CD14-positive monocyte (primary cell): ENCODE results near the gene TGM2. TPM values are rescaled to one million over a fixed set of nuclear protein-coding genes. Genes with fewer than 3 reads are reported as not detected.

Experiments used
- DNase-seq, 3 donors: peaks; one replicate each; pipeline ENCODE4 v3.0.0-alpha.2; 2011 to 2022
- H2AFZ ChIP-seq: 2 replicates; pipeline ENCODE4 v1.6.0; 2012; ENCODE audit warnings: mild to moderate bottlenecking, low read depth, low read length, inconsistent platforms; ENCODE audit not compliant: insufficient read depth, poor library complexity, severe bottlenecking
- H3K27ac ChIP-seq, 2 donors: 1 replicate in 1 of 2; 2 replicates in 1 of 2; pipeline ENCODE4 v1.5.1; 2012 to 2013; ENCODE audit warnings: low read length in 2 of 2, control low read depth in 1 of 2, inconsistent platforms in 1 of 2, low read depth in 1 of 2, mild to moderate bottlenecking in 1 of 2
- H3K27me3 ChIP-seq, 2 donors: one replicate each; pipeline versions ENCODE4 v1.6.0 to v1.6.1; 2011 to 2013; ENCODE audit warnings: low read length in 2 of 2; ENCODE audit not compliant: control insufficient read depth in 2 of 2, insufficient read depth in 2 of 2
- H3K36me3 ChIP-seq, 2 donors: replicated peaks in 1 of 2; 1 replicate in 1 of 2; 2 replicates in 1 of 2; pipeline versions ENCODE4 v1.5.1 to v1.6.1; 2012 to 2013; ENCODE audit warnings: low read length in 2 of 2, control low read depth in 1 of 2, inconsistent platforms in 1 of 2, mild to moderate bottlenecking in 1 of 2; ENCODE audit not compliant: insufficient read depth in 2 of 2, control insufficient read depth in 1 of 2
- H3K4me1 ChIP-seq, 2 donors: 1 replicate in 1 of 2; 2 replicates in 1 of 2; pipeline versions ENCODE4 v1.5.1 to v1.6.1; 2012 to 2013; ENCODE audit warnings: low read length in 2 of 2, control low read depth in 1 of 2, inconsistent platforms in 1 of 2, mild to moderate bottlenecking in 1 of 2, moderate library complexity in 1 of 2; ENCODE audit not compliant: insufficient read depth in 2 of 2, control insufficient read depth in 1 of 2
- H3K4me2 ChIP-seq: replicated peaks from 2 replicates; pipeline ENCODE3; 2012; ENCODE audit warnings: low read length, moderate library complexity, mild to moderate bottlenecking; ENCODE audit not compliant: poor library complexity, severe bottlenecking; ENCODE audit errors: extremely low read depth
- H3K4me3 ChIP-seq, 3 experiments: fragments of 200-600 bp in 1 of 3; sonication (generic) in 1 of 3; replicated peaks in 1 of 3; 1 replicate in 2 of 3; 2 replicates in 1 of 3; pipeline ENCODE4 v1.5.1; 2011 to 2013; ENCODE audit warnings: low read length in 3 of 3, mild to moderate bottlenecking in 3 of 3, control low read depth in 2 of 3, low read depth in 2 of 3, inconsistent platforms in 1 of 3, moderate library complexity in 1 of 3
- H3K79me2 ChIP-seq: 2 replicates; pipeline ENCODE4 v1.6.0; 2012; ENCODE audit warnings: mild to moderate bottlenecking, control low read depth, inconsistent platforms, low read length, moderate library complexity; ENCODE audit not compliant: insufficient read depth
- H3K9ac ChIP-seq: 2 replicates; pipeline ENCODE4 v1.6.0; 2017; ENCODE audit warnings: low read length, mild to moderate bottlenecking; ENCODE audit not compliant: insufficient read depth, poor library complexity, severe bottlenecking
- H3K9me3 ChIP-seq, 2 donors: replicated peaks in 1 of 2; 1 replicate in 1 of 2; 2 replicates in 1 of 2; pipeline versions ENCODE4 v1.5.1 to v1.6.1; 2012 to 2013; ENCODE audit warnings: low read length in 2 of 2, control low read depth in 1 of 2; ENCODE audit not compliant: control insufficient read depth in 1 of 2, insufficient read depth in 1 of 2
- H4K20me1 ChIP-seq: 2 replicates; pipeline ENCODE4 v1.6.0; 2012; ENCODE audit warnings: mild to moderate bottlenecking, low read length, control low read depth, moderate library complexity; ENCODE audit not compliant: insufficient read depth
- H3K27ac Mint-ChIP-seq, 7 donors: one replicate each; pipeline ENCODE4 v1.8.0; 2020; ENCODE audit warnings: mild to moderate bottlenecking in 7 of 7, mixed read lengths in 7 of 7, moderate library complexity in 6 of 7, inconsistent platforms in 2 of 7
- H3K27me3 Mint-ChIP-seq, 3 donors: one replicate each; pipeline ENCODE4 v1.8.0; 2021 to 2022; ENCODE audit warnings: low read depth in 3 of 3, mild to moderate bottlenecking in 3 of 3, mixed read lengths in 3 of 3, moderate library complexity in 3 of 3, inconsistent platforms in 1 of 3
- H3K36me3 Mint-ChIP-seq, 2 donors: one replicate each; pipeline ENCODE4 v1.8.0; 2020; ENCODE audit warnings: mixed read lengths in 2 of 2, inconsistent platforms in 1 of 2, mild to moderate bottlenecking in 1 of 2
- H3K4me1 Mint-ChIP-seq: one replicate; pipeline ENCODE4 v1.8.0; 2020; ENCODE audit warnings: mild to moderate bottlenecking, mixed read lengths
- H3K4me3 Mint-ChIP-seq, 2 donors: one replicate each; pipeline ENCODE4 v1.8.0; 2020; ENCODE audit warnings: mild to moderate bottlenecking in 2 of 2, mixed read lengths in 2 of 2, moderate library complexity in 1 of 2
- H3K9me3 Mint-ChIP-seq, 7 donors: one replicate each; pipeline ENCODE4 v1.8.0; 2020 to 2022; ENCODE audit warnings: mixed read lengths in 7 of 7, mild to moderate bottlenecking in 6 of 7, moderate library complexity in 6 of 7, inconsistent platforms in 2 of 7
- WGBS: methylation state at CpG from one replicate; pipeline ENCODE4 v1.1.5; 2013; ENCODE audit warnings: missing lambda C conversion rate; ENCODE audit not compliant: insufficient coverage; 5-methylcytosine and 5-hydroxymethylcytosine counted together
- intact Hi-C, 2 donors: fragments of 100-400 bp; cut with micrococcal nuclease; formaldehyde crosslinking; loops; one replicate each; pipeline versions ENCODE4 v1.15.0 to v1.15.1; 2023
- polyA plus RNA-seq, 3 donors: library from polyadenylated mRNA; depleted of rRNA in 1 of 3; unstranded in 2 of 3; stranded (reverse) in 1 of 3; fragments of 300-500 nt in 2 of 3; fragments of >200 nt in 1 of 3; fragmentation: Illumina TruSeq in 2 of 3; gene quantifications; 1 replicate in 2 of 3; 2 replicates in 1 of 3; pipeline ENCODE4 v1.2.3, GENCODE V29; 2012 to 2021
- TF ChIP-seq, protein P1 (sequence below): fragments of 200-600 bp; IDR thresholded peaks from one replicate; pipeline ENCODE4 v1.8.0; 2022; ENCODE audit warnings: antibody characterized with exemption, mild to moderate bottlenecking

The TGM2 gene
- polyA plus RNA-seq, 3 donors: 0.47 to 1.7 (median 1.6) TPM

DNA sequence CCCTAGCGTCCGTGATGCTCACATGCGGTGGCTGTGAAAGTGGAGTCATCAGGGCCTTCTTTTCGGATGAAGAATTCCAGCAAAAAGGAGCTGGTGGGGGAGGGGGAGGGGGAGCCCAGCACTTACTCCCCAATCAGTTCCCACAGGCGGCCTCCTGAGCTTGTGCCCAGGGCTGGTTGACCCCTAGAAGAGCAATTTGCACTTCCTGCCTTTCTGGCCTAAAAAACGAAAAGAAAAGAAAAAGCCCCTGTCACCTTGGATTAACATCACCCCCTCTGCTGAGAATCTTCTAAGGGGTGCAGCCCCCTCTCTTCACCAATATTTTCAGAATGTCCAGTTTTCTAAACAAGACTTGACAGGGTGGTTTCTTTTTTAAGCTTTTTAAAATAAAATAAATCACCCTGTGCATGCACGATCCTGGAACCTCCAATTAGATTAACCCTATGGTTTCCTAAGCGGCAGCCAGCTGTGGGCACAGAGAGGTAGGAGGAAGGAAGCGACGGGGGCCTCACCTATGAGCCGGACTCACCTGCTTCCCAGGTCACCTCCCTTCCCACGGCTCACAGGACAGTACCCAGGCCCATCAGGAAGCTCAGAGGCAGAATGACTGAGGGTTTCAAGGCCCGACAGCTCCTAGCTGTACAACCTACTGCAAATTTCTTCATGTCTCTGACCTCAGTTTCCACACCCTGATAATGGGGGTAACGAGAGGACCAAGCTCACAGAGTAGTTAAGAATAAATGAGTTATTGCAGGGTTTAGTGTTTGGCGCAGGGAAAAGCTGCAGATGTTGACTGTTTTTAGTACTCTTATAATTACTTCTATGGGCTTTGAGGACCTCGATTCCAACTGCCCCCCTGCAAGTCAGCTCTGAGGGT lies 10.5 kb upstream of the TGM2 start:
- H3K27ac ChIP-seq: no peak overlapping the region
- H3K9ac ChIP-seq: no peak overlapping the region
- peaks cover 0 to 7% (median 3%) of the 10 kb centered on the region in 3 donors for H3K27me3 Mint-ChIP-seq
- no peaks in the 10 kb centered on the region for H3K36me3 ChIP-seq
- no CpG with 5 or more reads among the region's 16 CpGs for WGBS
- H3K79me2 ChIP-seq: no peaks in the 10 kb centered on the region
- intact Hi-C loops: no loop called here
- H3K9me3 Mint-ChIP-seq: no peaks in the 10 kb centered on the region
- H3K9me3 ChIP-seq: no peaks in the 10 kb centered on the region
- no peaks in the 10 kb centered on the region for H3K27me3 ChIP-seq
- peaks cover 0 to 7% of the 10 kb centered on the region in 2 donors for H3K36me3 Mint-ChIP-seq
- H3K4me2 ChIP-seq: no peak overlapping the region
- peaks cover 35% of the 10 kb centered on the region for H3K4me1 Mint-ChIP-seq
- H3K27ac Mint-ChIP-seq: no peak overlapping the region
- no peak overlapping the region for H3K4me3 ChIP-seq
- peaks cover 17 to 20% of the 10 kb centered on the region in 2 donors for H3K4me1 ChIP-seq
- TF ChIP-seq, protein P1, sequence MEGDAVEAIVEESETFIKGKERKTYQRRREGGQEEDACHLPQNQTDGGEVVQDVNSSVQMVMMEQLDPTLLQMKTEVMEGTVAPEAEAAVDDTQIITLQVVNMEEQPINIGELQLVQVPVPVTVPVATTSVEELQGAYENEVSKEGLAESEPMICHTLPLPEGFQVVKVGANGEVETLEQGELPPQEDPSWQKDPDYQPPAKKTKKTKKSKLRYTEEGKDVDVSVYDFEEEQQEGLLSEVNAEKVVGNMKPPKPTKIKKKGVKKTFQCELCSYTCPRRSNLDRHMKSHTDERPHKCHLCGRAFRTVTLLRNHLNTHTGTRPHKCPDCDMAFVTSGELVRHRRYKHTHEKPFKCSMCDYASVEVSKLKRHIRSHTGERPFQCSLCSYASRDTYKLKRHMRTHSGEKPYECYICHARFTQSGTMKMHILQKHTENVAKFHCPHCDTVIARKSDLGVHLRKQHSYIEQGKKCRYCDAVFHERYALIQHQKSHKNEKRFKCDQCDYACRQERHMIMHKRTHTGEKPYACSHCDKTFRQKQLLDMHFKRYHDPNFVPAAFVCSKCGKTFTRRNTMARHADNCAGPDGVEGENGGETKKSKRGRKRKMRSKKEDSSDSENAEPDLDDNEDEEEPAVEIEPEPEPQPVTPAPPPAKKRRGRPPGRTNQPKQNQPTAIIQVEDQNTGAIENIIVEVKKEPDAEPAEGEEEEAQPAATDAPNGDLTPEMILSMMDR: no peak
- no peaks in the 10 kb centered on the region for H4K20me1 ChIP-seq
- DNase-seq: no peak
- H2AFZ ChIP-seq: no peak overlapping the region
- H3K4me3 Mint-ChIP-seq: no peak overlapping the region

- Mint-ChIP-seq H3K4me1 (peaks cover 48% of the 10 kb centered on the region), H3K36me3 (peaks cover 0 to 7% of the 10 kb centered on the region in 2 donors), H3K27me3 (peaks cover 0 to 3% (median 2%) of the 10 kb centered on the region in 3 donors), H3K9me3 (no peaks in the 10 kb centered on the region), H3K4me3 (no peak overlapping the region), H3K27ac (peak overlapping the region in 1 of 7 donors; percentile 63)
- no peak overlapping the region for H3K9ac ChIP-seq
- H3K4me2 ChIP-seq: no peak overlapping the region
- no peaks in the 10 kb centered on the region for H4K20me1 ChIP-seq
- H3K4me3 ChIP-seq: no peak overlapping the region
- no peaks in the 10 kb centered on the region for H3K79me2 ChIP-seq
- no peaks in the 10 kb centered on the region for H3K27me3 ChIP-seq
- H3K4me1 ChIP-seq: peaks cover 35 to 36% of the 10 kb centered on the region in 2 donors
- no peak overlapping the region for H2AFZ ChIP-seq
- intact Hi-C loops: no loop called here
- DNase-seq: peak in 2 of 3 donors; percentile 30 to 35
- TF ChIP-seq, protein P1: no peak
- H3K36me3 ChIP-seq: no peaks in the 10 kb centered on the region
- no peaks in the 10 kb centered on the region for H3K9me3 ChIP-seq
- no peak overlapping the region for H3K27ac ChIP-seq
- WGBS: 77% methylated on average over 7 of the region's 14 CpGs
Observed at GRCh38 chr20:38173237-38174156, 8.4 kb upstream of the TGM2 start.
